Endothelial cell of umbilical vein (primary cell): Measurements from ENCODE around the gene MADCAM1.

Source experiments
- MAX ChIP-seq: IDR thresholded peaks from 2 replicates; pipeline ENCODE4 v1.6.1; 2011; ENCODE audit not compliant: insufficient read depth, insufficient read length
- MYC ChIP-seq: IDR thresholded peaks from one replicate; pipeline ENCODE4 v1.6.1; 2011; ENCODE audit warnings: mild to moderate bottlenecking, low read depth, low read length
- POLR2A ChIP-seq: IDR thresholded peaks from 2 replicates; pipeline ENCODE4 v1.6.1; 2012; ENCODE audit warnings: low read depth, mild to moderate bottlenecking, control low read depth, low read length
- POLR2AphosphoS5 ChIP-seq: IDR thresholded peaks from 2 replicates; pipeline ENCODE4 v1.6.1; 2012; ENCODE audit warnings: low read depth, mild to moderate bottlenecking, control low read depth, low read length, moderate library complexity; ENCODE audit not compliant: insufficient read depth
- TF ChIP-seq, protein P1 (sequence below), 2 donors: IDR thresholded peaks; 1 replicate in 1 of 2; 2 replicates in 1 of 2; pipeline ENCODE4 v1.5.1; 2011; ENCODE audit warnings: low read length in 2 of 2, mild to moderate bottlenecking in 2 of 2, moderate library complexity in 2 of 2, control low read depth in 1 of 2, inconsistent platforms in 1 of 2, low read depth in 1 of 2; ENCODE audit not compliant: insufficient read depth in 1 of 2; ENCODE audit errors: extremely low read depth in 1 of 2

DNA sequence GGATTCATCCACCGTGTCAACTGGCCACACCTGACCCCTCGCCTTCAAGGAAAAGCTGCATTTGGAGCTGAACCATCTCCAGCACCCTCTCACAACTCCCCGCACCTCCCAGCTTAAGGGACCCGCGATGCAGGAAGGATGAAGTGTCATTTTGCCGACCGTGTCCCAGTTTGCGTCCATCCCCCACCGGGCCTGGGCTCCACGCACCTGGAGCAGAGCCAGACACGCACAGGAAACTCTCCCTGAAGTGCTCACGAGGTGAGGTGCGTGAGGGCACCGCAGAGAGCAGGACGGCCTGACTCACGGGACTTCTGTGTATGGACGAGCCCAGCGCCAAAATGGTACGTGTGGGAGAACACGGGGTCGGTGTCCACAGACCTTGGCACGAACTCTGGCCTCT, 42.7 kb upstream of the MADCAM1 start:
- TF ChIP-seq, protein P1, sequence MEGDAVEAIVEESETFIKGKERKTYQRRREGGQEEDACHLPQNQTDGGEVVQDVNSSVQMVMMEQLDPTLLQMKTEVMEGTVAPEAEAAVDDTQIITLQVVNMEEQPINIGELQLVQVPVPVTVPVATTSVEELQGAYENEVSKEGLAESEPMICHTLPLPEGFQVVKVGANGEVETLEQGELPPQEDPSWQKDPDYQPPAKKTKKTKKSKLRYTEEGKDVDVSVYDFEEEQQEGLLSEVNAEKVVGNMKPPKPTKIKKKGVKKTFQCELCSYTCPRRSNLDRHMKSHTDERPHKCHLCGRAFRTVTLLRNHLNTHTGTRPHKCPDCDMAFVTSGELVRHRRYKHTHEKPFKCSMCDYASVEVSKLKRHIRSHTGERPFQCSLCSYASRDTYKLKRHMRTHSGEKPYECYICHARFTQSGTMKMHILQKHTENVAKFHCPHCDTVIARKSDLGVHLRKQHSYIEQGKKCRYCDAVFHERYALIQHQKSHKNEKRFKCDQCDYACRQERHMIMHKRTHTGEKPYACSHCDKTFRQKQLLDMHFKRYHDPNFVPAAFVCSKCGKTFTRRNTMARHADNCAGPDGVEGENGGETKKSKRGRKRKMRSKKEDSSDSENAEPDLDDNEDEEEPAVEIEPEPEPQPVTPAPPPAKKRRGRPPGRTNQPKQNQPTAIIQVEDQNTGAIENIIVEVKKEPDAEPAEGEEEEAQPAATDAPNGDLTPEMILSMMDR (IDR thresholded peaks at IDR 0.05; ENCODE audit: extremely low read depth in 1 of 2, insufficient read depth in 1 of 2, low read depth in 1 of 2, low read length in 2 of 2) = no peak
- TF ChIP-seq POLR2A = no peak
- TF ChIP-seq POLR2AphosphoS5 = no peak
- TF ChIP-seq MYC = no peak
- no peak for TF ChIP-seq MAX
